Tibial artery (tissue), 4 donors: ENCODE data around the gene VPS8.

Experiments used
- DNase-seq, 2 donors: peaks; one replicate each; pipeline ENCODE4 v3.0.0-alpha.2; 2019
- H3K27ac ChIP-seq, 2 donors: fragments of 200-600 bp; sonication (generic) in 1 of 2; 1 replicate in 1 of 2; 2 replicates in 1 of 2; pipeline ENCODE4 v1.5.1; 2018 to 2019; ENCODE audit warnings: mild to moderate bottlenecking in 1 of 2
- H3K27me3 ChIP-seq, 2 donors: fragments of 200-600 bp; sonication (generic) in 1 of 2; one replicate each; pipeline versions ENCODE4 v1.5.1 to v1.6.0; 2016 to 2019
- H3K36me3 ChIP-seq, 3 donors: fragments of 200-600 bp; sonication (generic) in 2 of 3; one replicate each; pipeline ENCODE4 v1.5.1; 2016 to 2019; ENCODE audit warnings: mild to moderate bottlenecking in 2 of 3
- H3K4me1 ChIP-seq, 4 donors: fragments of 200-600 bp; sonication (generic) in 2 of 4; 1 replicate in 3 of 4; 2 replicates in 1 of 4; pipeline ENCODE4 v1.5.1; 2016 to 2019
- H3K4me3 ChIP-seq, 2 donors: fragments of 200-600 bp; sonication (generic) in 1 of 2; 1 replicate in 1 of 2; 2 replicates in 1 of 2; pipeline ENCODE4 v1.5.1; 2018 to 2019; ENCODE audit warnings: mild to moderate bottlenecking in 2 of 2
- H3K9me3 ChIP-seq, 3 donors: fragments of 200-600 bp; sonication (generic) in 1 of 3; one replicate each; pipeline ENCODE4 v1.5.1; 2016 to 2019
- CTCF ChIP-seq, 2 experiments: fragments of 200-600 bp in 1 of 2; fragments of 450-650 bp in 1 of 2; IDR thresholded peaks; one replicate each; pipeline ENCODE4 v1.5.1; 2017 to 2019; ENCODE audit warnings: antibody characterized with exemption in 2 of 2, mild to moderate bottlenecking in 1 of 2, moderate library complexity in 1 of 2
- intact Hi-C: fragments of 100-400 bp; cut with DNase I; formaldehyde crosslinking; loops from one replicate; pipeline ENCODE4 v1.15.0; 2023; ENCODE audit warnings: low total_unique reads

VPS8 gene

GRCh38 chr3:184919651-184920050 is 107.7 kb downstream of the VPS8 start:
- no peak for TF ChIP-seq CTCF (IDR thresholded peaks at IDR 0.05)
- Histone ChIP-seq H3K4me1 (no peaks in the 10 kb centered on the region), H3K9me3 (no peaks in the 10 kb centered on the region), H3K27ac (no peak overlapping the region), H3K4me3 (no peak overlapping the region), H3K36me3 (peaks cover 21 to 63% (median 47%) of the 10 kb centered on the region in 3 donors), H3K27me3 (no peaks in the 10 kb centered on the region)
- intact Hi-C loops = no loop called here
- DNase-seq = no peak

GRCh38 chr3:184924547-184924946 is 112.6 kb downstream of the VPS8 start:
- Histone ChIP-seq H3K4me3 (no peak overlapping the region), H3K9me3 (no peaks in the 10 kb centered on the region), H3K4me1 (no peaks in the 10 kb centered on the region), H3K36me3 (peaks cover 57 to 70% (median 60%) of the 10 kb centered on the region in 3 donors), H3K27ac (no peak overlapping the region), H3K27me3 (no peaks in the 10 kb centered on the region)
- TF ChIP-seq CTCF (IDR thresholded peaks at IDR 0.05) = no peak
- DNase-seq = no peak
- intact Hi-C loops = no loop called here

GRCh38 chr3:184927796-184928315 is 115.9 kb downstream of the VPS8 start:
- Histone ChIP-seq H3K27me3 (no peaks in the 10 kb centered on the region), H3K4me1 (no peaks in the 10 kb centered on the region), H3K4me3 (no peak overlapping the region), H3K27ac (no peak overlapping the region), H3K9me3 (no peaks in the 10 kb centered on the region), H3K36me3 (peaks cover 63 to 85% (median 63%) of the 10 kb centered on the region in 3 donors)
- no peak for TF ChIP-seq CTCF (IDR thresholded peaks at IDR 0.05)
- DNase-seq = no peak
- intact Hi-C loops = no loop called here

GRCh38 chr3:184932777-184933176 is 120.8 kb downstream of the VPS8 start:
- TF ChIP-seq CTCF (IDR thresholded peaks at IDR 0.05) = no peak
- H3K4me3 ChIP-seq = no peak overlapping the region
- no peak overlapping the region for H3K27ac ChIP-seq
- H3K36me3 ChIP-seq = peaks cover 42 to 69% (median 50%) of the 10 kb centered on the region in 3 donors
- no peaks in the 10 kb centered on the region for H3K27me3 ChIP-seq
- no peaks in the 10 kb centered on the region for H3K9me3 ChIP-seq
- intact Hi-C loops = no loop called here
- no peaks in the 10 kb centered on the region for H3K4me1 ChIP-seq
- no peak for DNase-seq

- Histone ChIP-seq H3K27me3 (no peaks in the 10 kb centered on the region), H3K27ac (no peak overlapping the region), H3K9me3 (no peaks in the 10 kb centered on the region), H3K4me3 (no peak overlapping the region), H3K36me3 (peaks cover 12 to 49% (median 25%) of the 10 kb centered on the region in 3 donors), H3K4me1 (no peaks in the 10 kb centered on the region)
- no peak for DNase-seq
- TF ChIP-seq CTCF (IDR thresholded peaks at IDR 0.05) = no peak
- intact Hi-C loops = no loop called here
Measured at GRCh38 chr3:184937611-184938010, 125.6 kb downstream of the VPS8 start.

GRCh38 chr3:184941408-184941807 is 129.4 kb downstream of the VPS8 start:
- DNase-seq = no peak
- Histone ChIP-seq H3K4me3 (no peak overlapping the region), H3K9me3 (no peaks in the 10 kb centered on the region), H3K4me1 (no peaks in the 10 kb centered on the region), H3K27me3 (no peaks in the 10 kb centered on the region), H3K36me3 (peaks cover 9 to 53% (median 21%) of the 10 kb centered on the region in 3 donors), H3K27ac (no peak overlapping the region)
- intact Hi-C loops = no loop called here
- TF ChIP-seq CTCF (IDR thresholded peaks at IDR 0.05) = no peak
